GM19455 (cell line): ENCODE data around the gene LRCOL1.

Experiments used
- ATAC-seq: cut with Tn5 transposase; IDR thresholded peaks from one replicate; pipeline ENCODE4 v1.9.1; 2021; ENCODE audit not compliant: unreplicated experiment

The LRCOL1 gene

DNA sequence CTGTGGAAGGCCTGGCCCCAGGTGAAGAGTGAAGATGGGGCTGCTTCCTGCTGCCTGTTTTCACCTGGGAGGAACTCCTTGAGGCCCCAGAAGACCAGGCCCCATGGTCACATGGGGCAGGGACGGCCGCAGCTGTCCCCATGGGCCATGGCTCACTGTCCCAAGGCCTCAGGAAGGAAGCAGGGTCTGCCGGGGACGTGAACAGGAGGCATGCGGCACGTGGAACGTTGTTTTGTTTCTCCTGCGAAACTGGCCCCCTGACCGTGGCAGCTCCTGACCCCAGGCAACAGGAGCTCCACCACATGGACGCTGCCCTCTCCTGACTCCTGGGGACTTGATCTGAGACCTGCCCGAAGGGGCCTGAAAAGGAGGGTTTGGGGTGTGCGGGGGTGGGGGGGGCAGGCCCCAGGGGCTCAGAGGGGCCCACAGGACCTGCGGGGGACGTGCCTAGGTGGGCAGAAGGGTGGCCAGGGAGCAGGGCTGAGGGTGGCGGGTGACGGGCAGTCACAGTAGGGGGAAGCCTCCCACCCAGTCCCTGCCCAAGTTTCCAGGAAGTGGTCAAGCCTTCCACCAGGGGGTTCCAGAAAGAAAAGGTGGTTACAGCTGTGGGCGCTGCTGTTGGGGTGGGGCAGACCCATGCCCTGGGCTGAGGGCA, 41.4 kb downstream of the LRCOL1 start:
- no peak for ATAC-seq

GRCh38 chr12:132568301-132568700, 42.1 kb downstream of the LRCOL1 start:
- no peak for ATAC-seq

DNA sequence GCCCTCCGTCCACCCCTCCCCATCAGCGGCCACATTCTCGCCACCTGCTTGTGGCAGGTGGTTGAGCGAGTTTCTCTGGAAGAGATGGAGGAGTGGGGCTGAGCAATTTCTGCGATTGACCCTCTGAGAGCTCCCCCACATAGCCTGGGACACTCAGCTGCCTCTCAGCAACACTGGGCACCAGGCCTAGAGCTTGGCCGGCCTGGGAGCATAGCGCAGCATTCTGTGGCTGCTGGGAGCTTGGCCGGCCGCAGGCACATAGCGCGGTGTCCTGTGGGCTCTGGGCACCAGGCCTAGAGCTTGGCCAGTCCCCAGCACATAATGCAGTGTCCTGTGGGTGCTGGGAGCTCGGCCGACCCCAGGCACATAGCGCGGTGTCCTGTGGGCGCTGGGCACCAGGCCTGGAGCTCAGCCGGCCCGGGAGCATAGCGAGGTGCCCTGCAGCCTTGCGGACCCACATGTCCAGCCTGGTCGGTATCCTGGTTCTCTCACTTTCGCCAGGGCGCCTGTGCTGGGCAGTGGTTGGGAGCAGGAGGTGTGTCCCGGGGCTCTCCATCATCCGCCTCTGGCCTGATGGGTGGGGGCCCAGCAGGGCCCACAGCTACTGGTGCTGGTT, 43.8 kb downstream of the LRCOL1 start:
- no peak for ATAC-seq

DNA sequence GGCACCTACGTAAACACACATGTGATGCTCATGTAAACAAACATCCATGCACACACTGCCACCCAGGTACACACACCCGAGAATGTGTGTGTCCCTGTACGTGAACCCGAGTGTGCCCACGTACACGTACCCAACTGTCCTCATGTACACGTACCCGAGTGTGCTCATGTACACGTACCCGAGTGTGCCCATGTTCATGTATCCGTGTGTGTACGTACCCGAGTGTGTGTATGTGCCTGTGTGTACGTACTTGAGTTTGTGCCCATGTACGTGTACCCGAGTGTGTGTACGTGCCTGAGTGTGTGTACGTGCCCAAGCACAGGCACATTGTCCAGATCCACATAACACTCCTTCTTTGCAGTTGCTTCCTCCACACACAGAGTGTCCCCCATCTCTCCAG, 45.0 kb downstream of the LRCOL1 start:
- no peak for ATAC-seq

GRCh38 chr12:132563911-132564310, 46.5 kb downstream of the LRCOL1 start:
- no peak for ATAC-seq

DNA sequence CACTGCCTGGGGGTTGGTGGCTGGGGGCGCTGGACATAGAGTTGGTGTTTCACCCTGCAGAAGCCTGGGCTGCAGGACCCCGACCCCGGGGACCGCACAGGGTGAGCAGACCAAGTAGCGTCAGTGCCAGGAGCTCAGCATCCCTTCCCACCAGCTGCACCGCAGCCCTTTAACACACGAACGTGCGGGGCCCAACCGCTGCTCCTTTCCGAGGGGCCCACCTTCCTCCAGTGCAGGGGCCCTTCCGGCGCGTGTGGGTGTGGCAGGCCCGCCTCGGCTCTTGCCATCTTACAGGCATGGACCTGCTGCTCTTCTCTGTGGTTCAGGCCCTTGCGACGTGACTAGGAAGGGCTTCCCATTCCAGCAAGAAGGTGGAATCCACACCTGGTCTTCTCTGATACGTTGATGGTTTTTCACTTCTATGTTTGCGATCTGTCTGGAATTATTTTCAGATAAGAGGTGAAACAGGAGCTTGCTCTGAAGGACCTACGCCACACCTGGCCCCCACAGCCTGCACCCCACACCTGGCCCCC, 47.8 kb downstream of the LRCOL1 start:
- ATAC-seq, result no peak

- ATAC-seq, result no peak
These were observed 48.8 kb downstream of the LRCOL1 start for GRCh38 chr12:132561427-132562156.

- no peak for ATAC-seq
These were observed 49.6 kb downstream of the LRCOL1 start for GRCh38 chr12:132560614-132561426.

GRCh38 chr12:132560364-132560613, 50.1 kb downstream of the LRCOL1 start:
- no peak for ATAC-seq

DNA sequence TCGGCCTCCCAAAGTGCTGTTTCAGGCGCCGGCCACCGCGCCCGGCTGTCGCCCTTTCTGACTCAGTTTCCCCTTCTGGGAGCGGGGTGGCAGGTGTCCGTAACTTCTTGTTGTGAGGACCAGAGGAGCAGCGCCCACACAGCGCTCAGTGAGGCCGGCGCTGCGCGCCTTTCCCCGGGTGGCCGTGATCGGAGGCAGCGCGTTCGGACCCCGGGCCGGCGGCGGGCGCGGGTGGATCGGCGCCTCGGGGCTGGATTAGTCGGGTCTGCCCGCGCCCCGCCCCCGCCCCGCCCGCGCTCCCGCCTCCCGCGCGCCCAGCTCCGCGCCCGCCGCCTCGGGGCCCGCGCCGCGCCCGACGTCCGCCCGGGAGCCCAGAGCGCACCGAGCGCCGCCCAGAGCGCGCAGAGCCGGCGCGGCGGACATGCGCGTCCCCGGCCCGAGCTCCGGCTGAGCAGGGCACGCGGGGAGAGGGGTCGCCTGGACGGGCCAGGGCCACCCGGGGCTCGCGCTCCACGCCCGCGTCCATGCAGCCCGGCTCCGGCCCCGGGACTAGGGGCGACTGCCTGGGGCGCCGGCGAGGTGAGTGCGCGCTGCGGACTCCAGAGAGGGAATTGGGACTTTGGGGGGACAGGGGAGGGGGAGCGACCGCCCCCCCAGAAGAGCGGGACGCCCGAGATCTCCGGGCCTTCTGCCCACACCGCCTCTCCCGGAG, 50.6 kb downstream of the LRCOL1 start:
- no peak for ATAC-seq

- no peak for ATAC-seq
These were observed 51.3 kb downstream of the LRCOL1 start for GRCh38 chr12:132558861-132559623.

- ATAC-seq, result no peak
These were observed 52.1 kb downstream of the LRCOL1 start for GRCh38 chr12:132558042-132558856.

GRCh38 chr12:132557291-132558015, 52.9 kb downstream of the LRCOL1 start:
- ATAC-seq, result no peak

- no peak for ATAC-seq
These were observed 53.6 kb downstream of the LRCOL1 start for GRCh38 chr12:132556801-132557200.

DNA sequence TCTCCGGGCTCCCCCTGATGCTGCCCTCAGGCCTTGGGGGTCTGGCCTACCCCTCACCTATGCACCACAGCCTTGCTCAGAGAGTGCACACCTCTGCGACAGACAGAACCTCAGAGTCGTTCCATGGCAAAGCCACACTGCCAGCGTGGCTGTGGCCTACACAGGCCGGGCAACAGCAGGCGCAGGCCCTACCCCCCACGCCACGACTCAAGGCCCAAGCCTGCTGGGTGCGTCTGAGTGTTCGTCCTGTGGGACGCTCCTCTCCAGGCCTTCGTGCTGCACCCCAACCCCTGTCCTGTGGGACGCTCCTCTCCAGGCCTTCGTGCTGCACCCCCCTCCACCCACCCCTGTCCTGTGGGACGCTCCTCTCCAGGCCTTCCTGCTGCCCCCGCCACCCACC, 54.2 kb downstream of the LRCOL1 start:
- no peak for ATAC-seq

DNA sequence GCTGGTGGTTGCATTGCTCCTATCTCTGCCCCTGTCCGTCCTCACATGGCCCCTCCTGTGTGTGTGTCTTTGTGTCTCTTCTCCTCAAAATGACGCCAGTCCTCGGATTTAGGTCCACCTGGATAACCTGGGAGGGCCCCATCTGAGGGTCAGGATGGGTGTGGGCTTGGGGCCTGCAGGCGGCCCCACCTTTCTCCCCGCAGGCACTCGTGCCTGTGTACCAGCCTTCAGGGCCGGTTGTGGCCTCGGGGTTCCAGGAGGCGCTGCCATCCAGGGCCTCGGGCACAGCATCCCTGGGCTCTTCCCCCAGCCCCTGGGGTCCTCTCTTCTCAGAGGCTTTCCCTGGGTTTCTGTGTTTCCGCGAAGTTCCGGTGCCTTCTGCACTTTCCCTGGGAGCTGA, 54.7 kb downstream of the LRCOL1 start:
- no peak for ATAC-seq

GRCh38 chr12:132554845-132555630, 55.3 kb downstream of the LRCOL1 start:
- no peak for ATAC-seq
